GM18498 (cell line): Measurements from ENCODE around the gene AJUBA.
"Not testable (repeated sequence)": the region's sequence is repeated elsewhere in the genome, so short reads cannot be mapped to it uniquely, and the experiment has no call there.

Source experiments
- ATAC-seq: cut with Tn5 transposase; IDR thresholded peaks from one replicate; pipeline ENCODE4 v1.9.1; 2021; ENCODE audit warnings: mild to moderate bottlenecking, moderate library complexity; ENCODE audit not compliant: unreplicated experiment

The AJUBA gene

GRCh38 chr14:22981090-22981875, 1.1 kb downstream of the AJUBA start:
- no peak for ATAC-seq

GRCh38 chr14:22980672-22981089, 1.7 kb downstream of the AJUBA start:
- ATAC-seq, result no peak

- ATAC-seq, result no peak
Measured at GRCh38 chr14:22979748-22980392, 2.5 kb downstream of the AJUBA start.

GRCh38 chr14:22978981-22979671, 3.2 kb downstream of the AJUBA start:
- ATAC-seq, result no peak

- ATAC-seq, result no peak
Measured at GRCh38 chr14:22978487-22978837, 3.9 kb downstream of the AJUBA start.

GRCh38 chr14:22977684-22978486, 4.5 kb downstream of the AJUBA start:
- ATAC-seq, result no peak

GRCh38 chr14:22977434-22977683, 5.0 kb downstream of the AJUBA start:
- ATAC-seq, result no peak

- no peak for ATAC-seq
Measured at GRCh38 chr14:22976620-22977433, 5.5 kb downstream of the AJUBA start.

- no peak for ATAC-seq
Measured at GRCh38 chr14:22974530-22975313, 7.6 kb downstream of the AJUBA start.

- ATAC-seq, result no peak
Measured at GRCh38 chr14:22973217-22974032, 8.9 kb downstream of the AJUBA start.

GRCh38 chr14:22972313-22972930, 9.9 kb downstream of the AJUBA start:
- ATAC-seq, result no peak

- ATAC-seq, result no peak
Measured at GRCh38 chr14:22971152-22971551, 11.2 kb downstream of the AJUBA start.

- ATAC-seq, result no peak
Measured at GRCh38 chr14:22966783-22967269, 15.5 kb downstream of the AJUBA start.

- not testable (repeated sequence) for ATAC-seq
Measured at GRCh38 chr14:22965916-22966782, 16.2 kb downstream of the AJUBA start.

- no peak for ATAC-seq
Measured at GRCh38 chr14:22962061-22962676, 20.2 kb downstream of the AJUBA start.

GRCh38 chr14:22955702-22956569, 26.4 kb downstream of the AJUBA start:
- ATAC-seq, result no peak
